Measurements from ENCODE around the gene MDM1. TPM values are rescaled to one million over a fixed set of nuclear protein-coding genes. Genes with fewer than 3 reads are reported as not detected.
A peak's percentile ranks its signal among the peaks of the same experiment; 100 is the strongest.

Gene MDM1
- total RNA-seq, 1 donor from 2014 or later: 21.4 TPM

DNA sequence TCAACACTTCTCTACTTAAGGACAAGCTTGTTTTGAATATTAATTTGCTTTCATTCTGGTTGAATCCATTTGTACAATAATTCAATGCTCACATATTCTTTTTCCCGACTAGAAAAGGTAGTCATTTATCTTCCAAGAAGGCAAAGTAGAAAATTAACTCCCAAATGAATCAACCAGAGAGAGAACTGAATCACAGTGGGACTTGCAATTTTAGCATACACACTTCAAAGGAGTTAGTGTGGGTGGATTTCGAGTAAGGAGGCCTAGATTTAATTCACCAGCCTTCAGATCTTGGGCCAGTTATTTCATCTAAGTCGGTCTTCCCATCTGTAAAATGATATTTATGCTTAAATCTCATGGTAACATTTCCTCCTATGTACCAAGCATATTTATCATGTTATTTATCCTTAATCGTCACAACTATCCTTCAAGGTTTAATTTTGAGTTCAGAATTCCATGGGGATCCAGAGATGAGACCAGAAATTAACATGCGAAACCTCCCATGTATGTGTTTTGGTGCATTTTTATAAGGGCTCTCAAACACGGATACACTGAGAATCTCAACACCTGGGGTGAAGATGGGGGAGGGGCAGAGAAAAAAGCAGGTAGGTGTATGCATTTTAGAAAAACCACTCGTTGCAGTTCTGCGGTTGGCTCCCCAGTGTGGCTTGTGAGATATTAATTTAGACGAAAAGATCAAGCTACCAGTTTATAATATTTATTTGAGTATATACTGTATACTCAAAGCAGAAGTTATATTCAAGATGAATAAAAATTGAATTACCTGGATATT, 39.8 kb downstream of the MDM1 start:
- DNase-seq (ENCODE audit: low spot score in 2 of 2, unreplicated experiment in 2 of 2): no peak
- H3K36me3 Mint-ChIP-seq: peaks cover 3% of the 10 kb centered on the region
- TF ChIP-seq, protein P1, sequence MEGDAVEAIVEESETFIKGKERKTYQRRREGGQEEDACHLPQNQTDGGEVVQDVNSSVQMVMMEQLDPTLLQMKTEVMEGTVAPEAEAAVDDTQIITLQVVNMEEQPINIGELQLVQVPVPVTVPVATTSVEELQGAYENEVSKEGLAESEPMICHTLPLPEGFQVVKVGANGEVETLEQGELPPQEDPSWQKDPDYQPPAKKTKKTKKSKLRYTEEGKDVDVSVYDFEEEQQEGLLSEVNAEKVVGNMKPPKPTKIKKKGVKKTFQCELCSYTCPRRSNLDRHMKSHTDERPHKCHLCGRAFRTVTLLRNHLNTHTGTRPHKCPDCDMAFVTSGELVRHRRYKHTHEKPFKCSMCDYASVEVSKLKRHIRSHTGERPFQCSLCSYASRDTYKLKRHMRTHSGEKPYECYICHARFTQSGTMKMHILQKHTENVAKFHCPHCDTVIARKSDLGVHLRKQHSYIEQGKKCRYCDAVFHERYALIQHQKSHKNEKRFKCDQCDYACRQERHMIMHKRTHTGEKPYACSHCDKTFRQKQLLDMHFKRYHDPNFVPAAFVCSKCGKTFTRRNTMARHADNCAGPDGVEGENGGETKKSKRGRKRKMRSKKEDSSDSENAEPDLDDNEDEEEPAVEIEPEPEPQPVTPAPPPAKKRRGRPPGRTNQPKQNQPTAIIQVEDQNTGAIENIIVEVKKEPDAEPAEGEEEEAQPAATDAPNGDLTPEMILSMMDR (IDR thresholded peaks at IDR 0.05; ENCODE audit: unreplicated experiment): no peak
- no peaks in the 10 kb centered on the region for H3K9me3 Mint-ChIP-seq
- no peak overlapping the region for H3K4me3 Mint-ChIP-seq
- no peak overlapping the region for H3K27ac Mint-ChIP-seq
- H3K27me3 Mint-ChIP-seq (ENCODE audit: low read depth): no peaks in the 10 kb centered on the region
- peaks cover 24% of the 10 kb centered on the region for H3K4me1 Mint-ChIP-seq

DNA sequence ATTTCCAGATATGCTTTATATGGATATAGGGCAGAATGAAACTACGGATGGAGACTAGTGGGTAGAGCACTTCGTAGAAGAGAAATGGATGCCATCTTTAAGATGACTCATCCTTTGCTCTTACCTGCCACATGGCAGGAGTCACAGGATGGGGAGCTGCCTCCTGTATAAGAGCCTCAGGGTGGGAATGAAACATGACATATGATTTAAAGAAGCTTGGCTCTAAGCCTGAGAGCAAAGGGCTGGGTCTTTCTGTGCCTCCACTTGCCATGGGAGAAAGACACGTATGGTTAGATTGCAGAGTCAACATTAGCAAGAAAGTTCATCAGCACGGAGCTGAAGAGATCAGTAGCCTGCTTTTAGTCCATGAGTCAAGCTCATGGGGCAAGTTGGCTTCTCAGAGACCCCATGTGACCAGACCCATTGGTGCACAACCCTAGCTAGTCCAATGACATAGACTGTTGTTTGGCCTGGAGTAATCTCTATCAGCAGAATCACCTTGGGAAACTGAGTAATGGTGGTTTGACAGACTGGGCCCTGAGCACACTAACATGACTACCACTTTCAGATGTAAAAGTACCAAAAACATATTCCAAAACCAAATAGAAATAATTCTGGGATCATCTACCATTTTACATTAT, 40.6 kb downstream of the MDM1 start:
- Mint-ChIP-seq H3K9me3 (no peaks in the 10 kb centered on the region), H3K4me3 (no peak overlapping the region), H3K27me3 (ENCODE audit: low read depth) (no peaks in the 10 kb centered on the region), H3K4me1 (peaks cover 30% of the 10 kb centered on the region), H3K27ac (no peak overlapping the region), H3K36me3 (no peaks in the 10 kb centered on the region)
- TF ChIP-seq, protein P1 (IDR thresholded peaks at IDR 0.05; ENCODE audit: unreplicated experiment): no peak
- DNase-seq (ENCODE audit: low spot score in 2 of 2, unreplicated experiment in 2 of 2): no peak

- Mint-ChIP-seq H3K4me3 (no peak overlapping the region), H3K36me3 (no peaks in the 10 kb centered on the region), H3K4me1 (peaks cover 30% of the 10 kb centered on the region), H3K27me3 (ENCODE audit: low read depth) (peaks cover 3% of the 10 kb centered on the region), H3K27ac (no peak overlapping the region), H3K9me3 (no peaks in the 10 kb centered on the region)
- TF ChIP-seq, protein P1 (IDR thresholded peaks at IDR 0.05; ENCODE audit: unreplicated experiment): no peak
- DNase-seq (ENCODE audit: low spot score in 2 of 2, unreplicated experiment in 2 of 2): no peak
Observed at GRCh38 chr12:68290126-68290525, 42.0 kb downstream of the MDM1 start.

DNA sequence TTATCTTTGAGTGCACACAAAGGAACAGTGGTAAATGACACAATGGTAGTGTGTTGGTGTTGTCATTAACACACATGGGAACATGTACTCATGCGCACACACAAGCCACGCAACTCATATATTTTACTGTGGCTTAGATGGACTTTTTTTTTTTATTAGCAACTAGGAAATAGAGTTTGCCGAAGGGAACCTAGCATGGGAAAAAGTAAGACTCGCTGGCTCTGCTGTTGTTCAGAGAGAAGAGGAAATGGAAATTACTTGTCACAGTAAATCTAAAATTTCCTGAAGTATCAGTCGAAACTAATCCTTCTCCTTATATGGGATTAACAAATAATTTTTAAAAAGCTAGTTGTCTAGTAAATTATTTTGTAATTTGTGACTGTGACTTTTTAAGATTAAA, 45.1 kb downstream of the MDM1 start:
- H3K4me1 Mint-ChIP-seq: peaks cover 13% of the 10 kb centered on the region
- peaks cover 3% of the 10 kb centered on the region for H3K27me3 Mint-ChIP-seq (ENCODE audit: low read depth)
- H3K27ac Mint-ChIP-seq: peak overlapping the region; percentile 39
- no peak overlapping the region for H3K4me3 Mint-ChIP-seq
- DNase-seq (ENCODE audit: low spot score in 2 of 2, unreplicated experiment in 2 of 2): no peak
- TF ChIP-seq, protein P1 (IDR thresholded peaks at IDR 0.05; ENCODE audit: unreplicated experiment): no peak
- H3K36me3 Mint-ChIP-seq: no peaks in the 10 kb centered on the region
- H3K9me3 Mint-ChIP-seq: no peaks in the 10 kb centered on the region

DNA sequence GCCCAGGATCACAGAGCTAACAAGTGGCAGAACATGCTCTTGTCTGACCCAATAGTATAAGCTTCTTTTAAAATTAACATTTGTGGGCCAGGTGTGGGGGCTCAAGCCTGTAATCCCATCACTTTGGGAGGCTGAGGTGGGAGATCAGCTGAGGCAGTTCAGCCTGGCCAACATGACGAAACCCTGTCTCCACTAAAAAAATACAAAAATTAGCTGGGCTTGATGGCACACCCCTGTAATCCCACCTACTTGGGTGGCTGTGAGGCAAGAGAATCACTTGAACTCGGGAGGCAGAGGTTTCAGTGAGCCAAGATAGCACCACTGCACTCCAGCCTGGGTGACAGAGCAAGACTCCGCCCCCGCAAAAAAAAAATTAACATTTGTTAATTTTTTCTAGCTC, 45.8 kb downstream of the MDM1 start:
- H3K9me3 Mint-ChIP-seq: no peaks in the 10 kb centered on the region
- no peak overlapping the region for H3K27ac Mint-ChIP-seq
- peaks cover 13% of the 10 kb centered on the region for H3K4me1 Mint-ChIP-seq
- H3K4me3 Mint-ChIP-seq: no peak overlapping the region
- TF ChIP-seq, protein P1 (IDR thresholded peaks at IDR 0.05; ENCODE audit: unreplicated experiment): no peak
- DNase-seq (ENCODE audit: low spot score in 2 of 2, unreplicated experiment in 2 of 2): no peak
- no peaks in the 10 kb centered on the region for H3K36me3 Mint-ChIP-seq
- peaks cover 3% of the 10 kb centered on the region for H3K27me3 Mint-ChIP-seq (ENCODE audit: low read depth)
